GM23338 (cell line): ENCODE data around the gene SLC48A1. TPM values are rescaled to one million over a fixed set of nuclear protein-coding genes. Genes with fewer than 3 reads are reported as not detected.

Source experiments
- ATAC-seq: fragments of 200-7000 bp; cut with Tn5 transposase; 3 replicates; pipeline ENCODE4 v1.9.1; 2020
- DNase-seq: peaks from one replicate; pipeline ENCODE4 v3.0.0-alpha.2; 2015; ENCODE audit warnings: low spot score
- H2AFZ ChIP-seq: fragments of 200-600 bp; sonication (generic); 2 replicates; pipeline ENCODE4 v1.8.0; 2016; ENCODE audit warnings: antibody characterized with exemption, mild to moderate bottlenecking, moderate library complexity
- H3F3A ChIP-seq: fragments of 200-600 bp; sonication (generic); replicated peaks from 2 replicates; pipeline ENCODE4 v1.8.0; 2017; ENCODE audit warnings: antibody characterized with exemption, mixed run types, low read depth
- H3K27ac ChIP-seq: fragments of 200-600 bp; sonication (generic); 2 replicates; pipeline ENCODE4 v1.6.1; 2016; ENCODE audit warnings: low read depth
- H3K27me3 ChIP-seq: fragments of 200-600 bp; sonication (generic); 2 replicates; pipeline ENCODE4 v1.8.0; 2016; ENCODE audit warnings: mild to moderate bottlenecking, mixed run types, moderate library complexity; ENCODE audit not compliant: insufficient read depth
- H3K36me3 ChIP-seq: fragments of 200-600 bp; sonication (generic); 2 replicates; pipeline ENCODE4 v1.8.0; 2016; ENCODE audit warnings: mild to moderate bottlenecking; ENCODE audit not compliant: insufficient read depth
- H3K4me1 ChIP-seq: fragments of 200-600 bp; sonication (generic); 2 replicates; pipeline ENCODE4 v1.8.0; 2016; ENCODE audit warnings: mild to moderate bottlenecking, moderate library complexity; ENCODE audit not compliant: insufficient read depth
- H3K4me2 ChIP-seq: fragments of 200-600 bp; sonication (generic); 2 replicates; pipeline ENCODE4 v1.7.1; 2017; ENCODE audit warnings: mixed run types
- H3K4me3 ChIP-seq: fragments of 200-600 bp; sonication (generic); 2 replicates; pipeline ENCODE4 v1.6.1; 2016; ENCODE audit warnings: mixed run types
- H3K79me2 ChIP-seq: fragments of 200-600 bp; sonication (generic); replicated peaks from 2 replicates; pipeline ENCODE4 v1.8.0; 2017; ENCODE audit warnings: mild to moderate bottlenecking; ENCODE audit not compliant: insufficient read depth
- H3K9me2 ChIP-seq: fragments of 200-600 bp; sonication (generic); 2 replicates; pipeline ENCODE4 v1.8.0; 2017; ENCODE audit not compliant: insufficient read depth
- H4K20me1 ChIP-seq: fragments of 200-600 bp; sonication (generic); replicated peaks from 2 replicates; pipeline ENCODE4 v1.8.0; 2017; ENCODE audit warnings: mild to moderate bottlenecking; ENCODE audit not compliant: insufficient read depth
- H3K27ac Mint-ChIP-seq: 2 replicates; pipeline ENCODE4 v1.8.0; 2020; ENCODE audit warnings: inconsistent platforms, mild to moderate bottlenecking, moderate library complexity, mixed read lengths
- H3K27me3 Mint-ChIP-seq: 3 replicates; pipeline ENCODE4 v1.8.0; 2022; ENCODE audit warnings: low read depth, mild to moderate bottlenecking, moderate library complexity, mixed read lengths, inconsistent platforms; ENCODE audit not compliant: insufficient read depth, poor library complexity
- H3K36me3 Mint-ChIP-seq: 3 replicates; pipeline ENCODE4 v1.8.0; 2021; ENCODE audit warnings: low read depth, mild to moderate bottlenecking, inconsistent platforms, moderate library complexity, mixed read lengths
- H3K4me1 Mint-ChIP-seq: 3 replicates; pipeline ENCODE4 v1.8.0; 2020; ENCODE audit warnings: mild to moderate bottlenecking, inconsistent platforms, mixed read lengths
- H3K4me3 Mint-ChIP-seq: 3 replicates; pipeline ENCODE4 v1.8.0; 2021; ENCODE audit warnings: moderate library complexity, mild to moderate bottlenecking, inconsistent platforms, mixed read lengths
- H3K9me3 Mint-ChIP-seq: 3 replicates; pipeline ENCODE4 v1.8.0; 2020; ENCODE audit warnings: moderate library complexity, mild to moderate bottlenecking, inconsistent platforms, mixed read lengths
- CREB1 ChIP-seq: fragments of 250-450 bp; sonication (Bioruptor Pico); IDR thresholded peaks from 2 replicates; pipeline ENCODE4 v1.5.0; 2020; ENCODE audit warnings: low read depth, mild to moderate bottlenecking, moderate library complexity
- EZH2 ChIP-seq: fragments of 200-600 bp; sonication (generic); IDR thresholded peaks from one replicate; pipeline ENCODE4 v1.8.0; 2017; ENCODE audit warnings: antibody characterized with exemption, mild to moderate bottlenecking, low read depth; ENCODE audit not compliant: unreplicated experiment
- EZH2phosphoT487 ChIP-seq: fragments of 200-600 bp; sonication (generic); IDR thresholded peaks from one replicate; pipeline ENCODE4 v1.8.1; 2018; ENCODE audit warnings: antibody characterized with exemption; ENCODE audit not compliant: unreplicated experiment
- JUNB ChIP-seq: IDR thresholded peaks from one replicate; pipeline ENCODE4 v1.6.1; 2016; ENCODE audit warnings: antibody characterized with exemption; ENCODE audit not compliant: unreplicated experiment
- NANOG ChIP-seq: IDR thresholded peaks from 2 replicates; pipeline ENCODE4 v1.6.1; 2016; ENCODE audit warnings: antibody characterized with exemption, borderline replicate concordance
- POLR2AphosphoS5 ChIP-seq: IDR thresholded peaks from 2 replicates; pipeline ENCODE4 v1.6.1; 2016; ENCODE audit warnings: antibody characterized with exemption, low read depth
- STAT1 ChIP-seq: IDR thresholded peaks from one replicate; pipeline ENCODE4 v1.6.1; 2016; ENCODE audit warnings: antibody characterized with exemption; ENCODE audit not compliant: unreplicated experiment
- ZNF114 ChIP-seq: fragments of 250-450 bp; sonication (Bioruptor Pico); IDR thresholded peaks from 2 replicates; pipeline ENCODE4 v1.5.0; 2020; ENCODE audit warnings: mild to moderate bottlenecking, moderate library complexity
- ZNF331 ChIP-seq: fragments of 250-450 bp; sonication (Bioruptor Pico); IDR thresholded peaks from 2 replicates; pipeline ENCODE4 v1.5.0; 2020; ENCODE audit warnings: low read depth, mild to moderate bottlenecking, moderate library complexity
- polyA plus RNA-seq: library from polyadenylated mRNA; unstranded; fragments of >200 nt; fragmentation: Nextera tagmentation; extraction: Ambion mirVana; gene quantifications from 2 replicates; pipeline ENCODE4 v1.2.1, GENCODE V29; 2016
- total RNA-seq: library from RNA; depleted of rRNA; stranded (reverse); fragments of >200 nt; shearing (Covaris generic); gene quantifications from 2 replicates; pipeline ENCODE4 v1.2.3, GENCODE V29; 2014
- TF ChIP-seq, protein P1 (sequence below): IDR thresholded peaks from 2 replicates; pipeline ENCODE4 v1.6.1; 2016; ENCODE audit warnings: antibody characterized with exemption
- TF ChIP-seq, protein P2 (sequence below): IDR thresholded peaks from one replicate; pipeline ENCODE4 v1.6.1; 2018; ENCODE audit warnings: antibody characterized with exemption; ENCODE audit not compliant: unreplicated experiment
- TF ChIP-seq, protein P3 (sequence below), 2 experiments: fragments of 200-600 bp in 1 of 2; sonication (generic) in 1 of 2; conservative IDR thresholded peaks; 2 replicates each; pipeline versions ENCODE4 v1.5.1 to v1.6.1; 2016 to 2017; ENCODE audit warnings: antibody characterized with exemption in 2 of 2, low read depth in 2 of 2, mild to moderate bottlenecking in 2 of 2, moderate library complexity in 1 of 2

Gene SLC48A1
- total and polyA plus RNA-seq, 2 experiments from 2014 or later, result 5.8 to 9.0 TPM

DNA sequence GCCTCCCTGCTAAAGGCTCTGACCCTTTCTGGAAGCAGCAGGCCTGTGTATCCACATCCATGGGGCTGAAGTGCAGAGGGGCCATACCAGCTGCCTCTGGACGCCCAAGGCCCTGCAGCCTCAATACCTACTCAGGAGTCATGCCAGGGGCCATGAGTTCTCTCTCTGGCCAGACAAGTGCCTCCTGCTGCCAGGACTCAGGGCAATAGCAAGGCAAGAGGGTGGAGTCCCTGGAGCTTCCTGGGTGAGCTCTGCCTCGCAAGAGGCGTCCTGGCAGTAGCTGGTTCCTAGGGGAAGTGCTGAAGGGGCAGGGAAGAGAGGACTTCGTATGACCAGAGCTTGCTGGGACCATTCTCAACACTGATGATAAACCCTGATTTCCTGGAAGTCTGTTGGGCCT is 36.8 kb upstream of the SLC48A1 start:
- Histone ChIP-seq H3K4me1 (peaks cover 16% of the 10 kb centered on the region; the same call in 1 of the 2 replicates), H3K27ac (no peak overlapping the region), H3K27me3 (no peaks in the 10 kb centered on the region), H3K79me2 (no peaks in the 10 kb centered on the region), H3K4me3 (no peak overlapping the region), H2AFZ (no peak overlapping the region), H3K4me2 (no peak overlapping the region), H4K20me1 (no peaks in the 10 kb centered on the region), H3K36me3 (no peaks in the 10 kb centered on the region), H3K9me2 (no peaks in the 10 kb centered on the region), H3F3A (no peaks in the 10 kb centered on the region)
- Mint-ChIP-seq H3K4me1 (peaks cover 27% of the 10 kb centered on the region), H3K36me3 (no peaks in the 10 kb centered on the region), H3K9me3 (no peaks in the 10 kb centered on the region), H3K4me3 (no peak overlapping the region), H3K27ac (no peak overlapping the region), H3K27me3 (peaks cover 14% of the 10 kb centered on the region)
- TF ChIP-seq STAT1, result no peak
- TF ChIP-seq ZNF114 (CRISPR knock-in tag), result no peak
- no peak for TF ChIP-seq EZH2
- TF ChIP-seq POLR2AphosphoS5, result no peak
- no peak for TF ChIP-seq EZH2phosphoT487
- TF ChIP-seq JUNB, result no peak
- TF ChIP-seq, protein P1, sequence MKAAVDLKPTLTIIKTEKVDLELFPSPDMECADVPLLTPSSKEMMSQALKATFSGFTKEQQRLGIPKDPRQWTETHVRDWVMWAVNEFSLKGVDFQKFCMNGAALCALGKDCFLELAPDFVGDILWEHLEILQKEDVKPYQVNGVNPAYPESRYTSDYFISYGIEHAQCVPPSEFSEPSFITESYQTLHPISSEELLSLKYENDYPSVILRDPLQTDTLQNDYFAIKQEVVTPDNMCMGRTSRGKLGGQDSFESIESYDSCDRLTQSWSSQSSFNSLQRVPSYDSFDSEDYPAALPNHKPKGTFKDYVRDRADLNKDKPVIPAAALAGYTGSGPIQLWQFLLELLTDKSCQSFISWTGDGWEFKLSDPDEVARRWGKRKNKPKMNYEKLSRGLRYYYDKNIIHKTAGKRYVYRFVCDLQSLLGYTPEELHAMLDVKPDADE, result no peak
- TF ChIP-seq, protein P2, sequence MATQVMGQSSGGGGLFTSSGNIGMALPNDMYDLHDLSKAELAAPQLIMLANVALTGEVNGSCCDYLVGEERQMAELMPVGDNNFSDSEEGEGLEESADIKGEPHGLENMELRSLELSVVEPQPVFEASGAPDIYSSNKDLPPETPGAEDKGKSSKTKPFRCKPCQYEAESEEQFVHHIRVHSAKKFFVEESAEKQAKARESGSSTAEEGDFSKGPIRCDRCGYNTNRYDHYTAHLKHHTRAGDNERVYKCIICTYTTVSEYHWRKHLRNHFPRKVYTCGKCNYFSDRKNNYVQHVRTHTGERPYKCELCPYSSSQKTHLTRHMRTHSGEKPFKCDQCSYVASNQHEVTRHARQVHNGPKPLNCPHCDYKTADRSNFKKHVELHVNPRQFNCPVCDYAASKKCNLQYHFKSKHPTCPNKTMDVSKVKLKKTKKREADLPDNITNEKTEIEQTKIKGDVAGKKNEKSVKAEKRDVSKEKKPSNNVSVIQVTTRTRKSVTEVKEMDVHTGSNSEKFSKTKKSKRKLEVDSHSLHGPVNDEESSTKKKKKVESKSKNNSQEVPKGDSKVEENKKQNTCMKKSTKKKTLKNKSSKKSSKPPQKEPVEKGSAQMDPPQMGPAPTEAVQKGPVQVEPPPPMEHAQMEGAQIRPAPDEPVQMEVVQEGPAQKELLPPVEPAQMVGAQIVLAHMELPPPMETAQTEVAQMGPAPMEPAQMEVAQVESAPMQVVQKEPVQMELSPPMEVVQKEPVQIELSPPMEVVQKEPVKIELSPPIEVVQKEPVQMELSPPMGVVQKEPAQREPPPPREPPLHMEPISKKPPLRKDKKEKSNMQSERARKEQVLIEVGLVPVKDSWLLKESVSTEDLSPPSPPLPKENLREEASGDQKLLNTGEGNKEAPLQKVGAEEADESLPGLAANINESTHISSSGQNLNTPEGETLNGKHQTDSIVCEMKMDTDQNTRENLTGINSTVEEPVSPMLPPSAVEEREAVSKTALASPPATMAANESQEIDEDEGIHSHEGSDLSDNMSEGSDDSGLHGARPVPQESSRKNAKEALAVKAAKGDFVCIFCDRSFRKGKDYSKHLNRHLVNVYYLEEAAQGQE, result no peak
- TF ChIP-seq NANOG, result no peak
- no peak for TF ChIP-seq CREB1 (CRISPR knock-in tag)
- ATAC-seq (no peak), DNase-seq (no peak)

DNA sequence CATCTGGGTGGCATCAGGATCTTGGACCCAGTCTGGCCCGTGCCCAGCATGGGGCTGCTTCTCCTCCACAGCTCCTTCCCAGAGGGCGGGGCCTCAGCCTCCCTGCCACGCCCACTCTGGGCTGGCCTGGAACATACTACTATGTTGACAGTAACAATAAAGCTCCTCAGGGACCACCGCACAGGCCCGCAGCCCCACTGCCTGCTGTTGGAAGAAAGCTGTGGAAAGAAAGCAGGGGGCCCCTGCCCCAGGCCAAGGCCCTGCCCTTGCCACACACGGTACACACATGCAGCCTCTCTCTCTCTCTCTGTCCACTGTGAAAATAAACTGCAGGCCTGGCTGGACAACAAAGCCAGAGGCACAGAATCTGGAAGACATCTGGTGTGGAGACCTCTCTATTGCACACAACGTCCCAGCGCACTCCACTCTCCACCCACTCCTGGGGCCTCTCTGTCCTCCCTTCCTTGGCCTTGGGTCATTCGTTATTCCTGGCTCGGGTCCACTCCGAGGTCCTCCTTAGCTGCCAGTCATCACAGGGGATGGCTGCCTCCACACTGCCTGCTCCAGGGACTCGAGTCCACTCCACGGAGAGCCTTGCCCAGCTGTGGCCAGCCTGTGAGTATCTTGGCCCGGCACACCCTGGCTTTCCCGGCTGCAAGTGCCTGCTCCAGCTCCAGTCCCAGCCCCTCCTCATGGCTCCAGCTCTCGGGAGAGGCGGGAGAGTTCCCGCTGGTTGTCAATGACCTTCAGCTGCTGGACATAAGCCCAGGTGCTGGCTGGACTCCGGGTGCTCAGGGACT is 36.0 kb upstream of the SLC48A1 start:
- H3F3A ChIP-seq, result no peaks in the 10 kb centered on the region
- no peaks in the 10 kb centered on the region for H4K20me1 ChIP-seq
- Mint-ChIP-seq H3K4me1 (peaks cover 29% of the 10 kb centered on the region), H3K4me3 (no peak overlapping the region), H3K27me3 (peaks cover 14% of the 10 kb centered on the region), H3K36me3 (no peaks in the 10 kb centered on the region), H3K9me3 (no peaks in the 10 kb centered on the region), H3K27ac (no peak overlapping the region)
- peaks cover 16% of the 10 kb centered on the region; the same call in 1 of the 2 replicates for H3K4me1 ChIP-seq
- H3K79me2 ChIP-seq, result no peaks in the 10 kb centered on the region
- no peak overlapping the region for H3K4me2 ChIP-seq
- H3K36me3 ChIP-seq, result no peaks in the 10 kb centered on the region
- H3K9me2 ChIP-seq, result no peaks in the 10 kb centered on the region
- DNase-seq (no peak), ATAC-seq (no peak)
- no peaks in the 10 kb centered on the region for H3K27me3 ChIP-seq
- H2AFZ ChIP-seq, result no peak overlapping the region
- no peak overlapping the region for H3K27ac ChIP-seq
- H3K4me3 ChIP-seq, result no peak overlapping the region
- no peak for TF ChIP-seq CREB1 (CRISPR knock-in tag)
- no peak for TF ChIP-seq ZNF331 (CRISPR knock-in tag)
- TF ChIP-seq, protein P3, sequence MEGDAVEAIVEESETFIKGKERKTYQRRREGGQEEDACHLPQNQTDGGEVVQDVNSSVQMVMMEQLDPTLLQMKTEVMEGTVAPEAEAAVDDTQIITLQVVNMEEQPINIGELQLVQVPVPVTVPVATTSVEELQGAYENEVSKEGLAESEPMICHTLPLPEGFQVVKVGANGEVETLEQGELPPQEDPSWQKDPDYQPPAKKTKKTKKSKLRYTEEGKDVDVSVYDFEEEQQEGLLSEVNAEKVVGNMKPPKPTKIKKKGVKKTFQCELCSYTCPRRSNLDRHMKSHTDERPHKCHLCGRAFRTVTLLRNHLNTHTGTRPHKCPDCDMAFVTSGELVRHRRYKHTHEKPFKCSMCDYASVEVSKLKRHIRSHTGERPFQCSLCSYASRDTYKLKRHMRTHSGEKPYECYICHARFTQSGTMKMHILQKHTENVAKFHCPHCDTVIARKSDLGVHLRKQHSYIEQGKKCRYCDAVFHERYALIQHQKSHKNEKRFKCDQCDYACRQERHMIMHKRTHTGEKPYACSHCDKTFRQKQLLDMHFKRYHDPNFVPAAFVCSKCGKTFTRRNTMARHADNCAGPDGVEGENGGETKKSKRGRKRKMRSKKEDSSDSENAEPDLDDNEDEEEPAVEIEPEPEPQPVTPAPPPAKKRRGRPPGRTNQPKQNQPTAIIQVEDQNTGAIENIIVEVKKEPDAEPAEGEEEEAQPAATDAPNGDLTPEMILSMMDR (conservative IDR thresholded peaks at IDR 0.05; ENCODE audit: low read depth in 2 of 2), result no peak
- TF ChIP-seq, protein P2, result no peak
